GM19023 (cell line): ENCODE results near the gene AAK1.

Experiments
- ATAC-seq: cut with Tn5 transposase; IDR thresholded peaks from one replicate; pipeline ENCODE4 v1.9.1; 2021; ENCODE audit warnings: mild to moderate bottlenecking, moderate library complexity; ENCODE audit not compliant: unreplicated experiment

Gene AAK1

DNA sequence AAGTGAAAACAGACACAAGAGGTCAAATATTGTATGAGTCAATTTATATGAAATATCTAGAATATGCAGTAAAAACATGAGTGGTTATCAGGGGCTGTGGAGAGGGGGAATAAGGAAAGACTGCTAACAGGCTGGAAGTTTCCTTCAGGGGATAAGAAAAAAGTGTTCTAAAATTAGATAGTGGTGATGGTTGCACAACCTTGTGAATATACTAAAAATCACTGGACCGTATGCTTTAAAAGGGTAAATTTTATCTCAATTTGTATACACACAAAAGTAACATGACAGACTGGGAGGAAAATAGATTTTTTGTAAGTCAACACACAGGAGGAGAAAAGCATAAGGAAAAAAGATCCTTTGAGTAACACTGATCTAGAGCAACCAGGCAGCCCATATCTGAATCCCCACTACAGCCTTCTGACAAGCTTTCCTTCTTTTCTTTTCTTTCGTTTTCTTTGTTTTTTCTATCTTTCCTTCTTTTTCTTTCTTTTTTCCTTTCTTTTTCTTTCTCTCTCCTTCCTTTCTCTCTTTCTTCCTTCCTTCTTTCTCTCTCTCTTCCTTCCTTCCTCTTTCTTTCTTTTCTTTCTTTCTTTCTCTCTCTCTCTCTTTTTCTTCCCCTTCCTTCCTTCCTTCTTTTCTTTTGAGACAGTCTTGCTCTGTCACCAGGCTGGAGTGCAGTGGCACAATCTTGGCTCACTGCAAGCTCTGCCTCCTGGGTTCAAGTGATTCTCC lies 95.4 kb downstream of the AAK1 start:
- no peak for ATAC-seq

- ATAC-seq = no peak
Measured at GRCh38 chr2:69546646-69547045, 96.9 kb downstream of the AAK1 start.

DNA sequence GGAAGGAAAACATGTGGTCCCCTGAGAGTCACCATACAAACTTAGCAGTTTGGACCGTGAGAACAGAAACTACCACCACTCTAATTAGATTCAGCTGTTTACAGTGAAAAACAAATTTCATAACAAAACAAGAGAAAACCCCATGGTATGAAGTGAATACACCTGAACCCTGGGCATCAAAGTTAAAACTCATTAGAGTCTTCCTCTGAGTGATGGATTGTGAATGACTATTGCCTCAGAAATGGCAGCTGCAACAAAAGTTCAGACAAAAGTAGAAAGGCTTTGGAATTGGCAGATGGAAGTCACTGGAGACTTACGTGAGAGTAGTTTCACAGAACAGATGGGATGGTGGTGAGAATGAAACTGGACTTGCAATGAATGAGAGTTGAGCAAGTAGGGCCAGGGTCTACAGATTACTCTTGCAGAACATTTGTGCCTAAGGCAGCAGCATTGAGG lies 98.0 kb downstream of the AAK1 start:
- ATAC-seq = peak; percentile 89

DNA sequence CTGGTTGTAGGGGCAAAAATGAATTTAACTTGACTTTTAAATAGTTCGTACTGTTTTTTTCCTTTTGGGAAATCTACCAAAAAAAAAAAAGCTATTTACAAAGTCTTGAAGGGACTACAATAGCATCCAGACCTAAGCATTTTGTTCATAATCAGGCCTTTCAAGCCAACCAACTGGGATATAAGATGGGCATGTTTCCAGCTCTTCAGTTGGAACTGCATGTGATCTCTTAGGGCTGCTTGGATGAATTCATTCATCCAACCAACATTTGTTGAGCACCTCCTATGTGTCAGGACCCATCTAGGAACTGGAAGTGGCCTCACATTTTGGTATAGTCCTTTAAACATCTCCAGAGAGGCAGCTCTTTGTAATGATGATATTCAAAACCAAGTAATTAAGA lies 98.6 kb downstream of the AAK1 start:
- peak; percentile 18 for ATAC-seq

- ATAC-seq = no peak
Measured at GRCh38 chr2:69539549-69539908, 104.0 kb downstream of the AAK1 start.

GRCh38 chr2:69538872-69539548 lies 104.5 kb downstream of the AAK1 start:
- ATAC-seq = no peak

DNA sequence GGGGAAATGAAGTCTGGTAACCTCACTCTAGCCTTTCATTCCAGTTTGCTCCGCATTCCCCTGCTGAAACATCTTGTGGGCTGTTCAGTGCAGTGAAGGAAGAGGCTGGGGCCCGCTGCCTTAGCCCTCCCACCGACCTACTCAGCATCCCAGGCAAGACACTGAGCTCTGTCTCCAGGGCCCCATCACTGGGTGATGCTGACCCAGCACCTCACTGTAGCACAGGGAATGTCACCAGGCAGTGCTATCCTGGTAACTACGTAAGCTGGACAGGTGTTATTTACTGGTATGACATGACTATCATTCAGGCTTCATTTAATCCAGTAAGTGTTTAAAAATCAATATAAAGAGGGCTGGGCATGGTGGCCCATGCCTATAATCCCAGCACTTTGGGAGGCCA lies 105.3 kb downstream of the AAK1 start:
- ATAC-seq = no peak

- ATAC-seq = no peak
Measured at GRCh38 chr2:69535817-69536241, 107.7 kb downstream of the AAK1 start.

GRCh38 chr2:69531186-69531585 lies 112.4 kb downstream of the AAK1 start:
- no peak for ATAC-seq

- no peak for ATAC-seq
Measured at GRCh38 chr2:69529480-69529879, 114.1 kb downstream of the AAK1 start.

DNA sequence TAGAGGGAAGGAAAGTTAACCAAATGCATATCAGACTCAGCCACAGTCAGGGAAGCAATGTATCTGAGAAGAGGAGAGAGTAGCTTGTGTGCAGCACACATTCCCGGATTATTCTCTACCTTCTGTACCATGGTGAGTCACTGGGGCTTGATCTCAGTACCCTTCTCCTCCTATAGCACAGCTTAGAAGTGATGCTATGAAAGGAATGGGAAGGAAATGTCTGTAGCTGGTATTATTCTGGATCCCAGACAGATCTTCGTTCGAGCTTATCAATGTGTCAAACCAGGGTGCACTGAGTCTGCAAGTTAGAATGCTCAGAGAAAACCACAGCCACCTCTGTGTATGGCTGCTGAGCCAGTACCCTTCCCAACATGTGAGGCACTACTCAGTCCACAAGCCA lies 118.3 kb downstream of the AAK1 start:
- no peak for ATAC-seq

DNA sequence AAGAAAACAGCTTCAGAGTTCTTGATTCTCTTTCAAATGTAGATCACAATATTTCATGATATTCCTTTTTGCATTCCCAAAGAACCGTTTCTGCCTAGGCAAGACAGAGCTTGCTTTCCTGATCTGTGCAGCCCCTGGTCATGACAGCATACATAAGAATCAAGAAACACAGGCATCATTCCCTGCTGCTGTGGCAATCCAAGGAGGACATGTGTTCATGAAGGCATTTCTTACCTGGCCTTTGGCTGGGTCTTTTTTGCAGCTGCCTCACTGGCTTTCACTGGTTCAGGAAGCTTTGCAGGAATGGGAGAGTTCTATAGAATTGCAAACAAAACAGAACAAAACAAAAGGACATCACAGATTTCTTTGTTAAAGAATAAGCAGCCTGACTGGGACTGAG lies 118.7 kb downstream of the AAK1 start:
- ATAC-seq = no peak

DNA sequence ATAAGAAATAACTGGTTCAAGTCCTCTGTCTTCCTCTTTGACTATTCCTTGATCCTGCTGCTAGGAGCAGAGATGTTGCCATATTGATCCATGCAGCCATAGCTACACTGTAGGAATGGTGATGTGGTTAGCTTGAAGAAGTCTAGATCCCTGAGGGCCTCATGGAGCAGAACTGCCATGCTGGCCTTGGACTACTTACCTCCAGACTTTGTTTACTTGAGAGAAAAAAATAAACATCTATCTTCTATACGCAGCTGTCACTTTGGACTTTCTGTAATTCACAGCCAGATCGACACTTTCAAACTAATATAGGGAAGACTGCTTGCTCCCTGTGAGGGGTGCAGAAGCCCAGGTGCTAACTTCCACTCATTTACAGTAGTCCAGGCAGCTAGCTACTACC lies 121.8 kb downstream of the AAK1 start:
- no peak for ATAC-seq

DNA sequence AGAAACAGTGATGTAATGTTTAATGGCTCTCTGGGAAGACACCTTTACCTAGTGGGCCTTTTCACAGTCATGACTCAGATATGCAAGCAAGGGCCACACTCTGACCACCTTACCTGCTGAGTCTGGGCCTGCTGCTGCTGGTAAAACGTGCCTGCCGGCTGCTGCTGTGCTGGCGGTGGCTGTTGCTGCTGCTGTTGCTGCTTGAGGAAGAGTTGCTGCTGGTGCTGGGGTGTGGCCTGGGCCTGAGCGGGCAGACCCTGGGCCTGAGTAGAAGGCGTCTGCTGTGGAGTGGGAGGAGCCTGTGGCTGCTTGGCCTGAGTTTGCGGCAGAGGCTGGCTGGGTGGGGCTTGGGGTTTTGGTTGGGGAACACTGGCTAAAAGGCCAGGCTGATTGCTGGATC lies 124.7 kb downstream of the AAK1 start:
- no peak for ATAC-seq

DNA sequence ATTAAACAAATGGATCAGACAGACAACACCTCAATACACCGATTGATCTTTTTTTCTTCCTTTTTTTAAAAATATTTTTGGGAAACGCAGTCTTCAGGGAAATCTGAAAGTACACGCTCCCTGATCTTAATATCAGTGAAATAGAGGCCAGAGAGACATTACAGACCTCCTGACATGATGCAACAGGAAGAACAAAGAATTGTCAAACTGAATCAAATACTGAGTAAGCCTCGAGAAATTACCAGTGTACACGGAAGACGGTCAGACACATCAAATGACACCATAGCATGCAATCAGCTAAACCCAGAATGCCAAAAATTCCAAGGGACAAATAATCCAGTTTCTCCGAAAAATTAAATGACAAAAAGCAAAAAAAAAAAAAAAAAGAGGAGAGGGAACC lies 126.1 kb downstream of the AAK1 start:
- ATAC-seq = no peak

GRCh38 chr2:69514819-69515218 lies 128.7 kb downstream of the AAK1 start:
- no peak for ATAC-seq

GRCh38 chr2:69514406-69514805 lies 129.1 kb downstream of the AAK1 start:
- ATAC-seq = no peak

GRCh38 chr2:69512446-69512845 lies 131.1 kb downstream of the AAK1 start:
- no peak for ATAC-seq

DNA sequence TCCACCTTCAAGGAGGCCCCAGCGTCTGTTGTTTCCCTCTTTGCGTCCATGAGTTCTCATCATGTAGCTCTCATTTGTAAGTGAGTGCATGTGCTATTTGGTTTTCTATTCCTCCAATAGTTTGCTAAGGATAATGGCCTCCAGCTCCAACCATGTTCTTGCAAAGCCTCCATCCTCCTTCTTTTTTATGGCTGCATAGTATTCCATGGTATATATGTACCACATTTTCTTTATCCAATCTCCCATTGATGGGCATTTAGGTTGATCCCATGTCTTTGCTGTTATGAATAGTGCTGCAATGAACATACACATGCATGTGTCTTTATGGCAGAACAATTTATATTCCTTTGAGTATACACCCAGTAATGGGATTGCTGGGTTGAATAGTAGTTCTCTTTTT lies 133.3 kb downstream of the AAK1 start:
- ATAC-seq = no peak

DNA sequence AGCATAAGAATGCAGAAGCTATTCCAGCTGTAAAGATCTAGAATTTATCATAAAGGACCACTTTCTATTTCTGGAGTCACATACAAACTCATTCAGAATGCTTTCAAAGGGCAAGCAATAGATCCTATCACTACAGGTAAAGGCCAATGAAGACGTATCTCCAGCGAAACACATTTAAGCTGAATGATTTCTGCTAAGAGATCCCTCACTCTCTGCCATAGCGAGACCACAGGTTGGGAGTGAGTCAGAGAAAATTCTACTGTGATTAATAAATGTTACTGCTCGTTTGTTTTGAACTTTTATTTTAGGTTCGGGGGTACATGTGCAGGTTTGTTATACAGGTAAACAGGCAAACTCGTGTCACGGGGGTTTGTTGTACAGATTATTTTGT lies 133.8 kb downstream of the AAK1 start:
- ATAC-seq = no peak

- ATAC-seq = no peak
Measured at GRCh38 chr2:69509011-69509749, 134.4 kb downstream of the AAK1 start.

DNA sequence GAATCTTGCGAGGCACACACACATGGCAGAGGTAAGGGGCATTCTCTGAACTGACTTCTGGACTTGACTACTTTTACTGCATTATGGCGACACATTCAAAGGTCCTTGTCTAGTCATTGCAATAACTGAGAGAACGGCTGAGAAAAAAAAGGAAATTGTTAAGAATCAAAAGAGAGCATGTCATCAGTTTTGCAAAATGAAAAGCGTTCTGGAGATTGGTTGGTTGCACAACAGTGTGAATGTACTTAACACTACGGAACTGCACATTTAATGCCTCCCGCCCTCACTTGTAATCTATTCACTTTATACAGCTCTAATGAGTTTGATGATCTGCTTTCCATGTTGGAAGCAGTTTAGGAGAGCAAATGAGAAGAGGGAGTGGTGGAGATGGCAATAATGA lies 137.8 kb downstream of the AAK1 start:
- ATAC-seq = no peak
